CD8-positive, alpha-beta memory T cell (primary cell): ENCODE measurements around the gene SIRPB1. TPM values are rescaled to one million over a fixed set of nuclear protein-coding genes. Genes with fewer than 3 reads are reported as not detected.

ENCODE experiments used
- CTCF ChIA-PET: fragments of 350-600 bp; sonication (Branson Sonifier 250); formaldehyde crosslinking; loops from one replicate; lab custom pipeline; 2021; ENCODE audit warnings: antibody characterized with exemption; lab: Charles Lee
- POLR2A ChIA-PET: fragments of 350-600 bp; sonication (Branson Sonifier 250); formaldehyde crosslinking; loops from one replicate; lab custom pipeline; 2021; ENCODE audit warnings: antibody characterized with exemption; lab: Charles Lee
- DNase-seq, 5 donors: peaks; one replicate each; pipeline versions ENCODE4 v3.0.0 to v3.0.0-alpha.2; 2020 to 2022; ENCODE audit warnings: mixed read lengths in 1 of 5
- H3K27ac ChIP-seq: one replicate; pipeline ENCODE4 v1.7.0; 2013; ENCODE audit warnings: low read depth, mild to moderate bottlenecking, low read length, moderate library complexity
- H3K27me3 ChIP-seq: 2 replicates; pipeline ENCODE4 v1.7.0; 2013; ENCODE audit warnings: low read length, mild to moderate bottlenecking; ENCODE audit not compliant: insufficient read depth, poor library complexity, severe bottlenecking
- H3K36me3 ChIP-seq: 2 replicates; pipeline ENCODE4 v1.7.0; 2013; ENCODE audit warnings: mild to moderate bottlenecking, low read length, moderate library complexity; ENCODE audit not compliant: insufficient read depth
- H3K4me1 ChIP-seq: 2 replicates; pipeline ENCODE4 v1.7.0; 2013; ENCODE audit warnings: mild to moderate bottlenecking, low read length, moderate library complexity; ENCODE audit not compliant: insufficient read depth
- H3K4me3 ChIP-seq: 2 replicates; pipeline ENCODE4 v1.7.0; 2013; ENCODE audit warnings: mild to moderate bottlenecking, low read length
- H3K9me3 ChIP-seq: 2 replicates; pipeline ENCODE4 v1.7.0; 2013; ENCODE audit warnings: mild to moderate bottlenecking, low read length
- H3K27ac Mint-ChIP-seq, 8 donors: one replicate each; pipeline ENCODE4 v1.8.0; 2020 to 2021; ENCODE audit warnings: mixed read lengths in 8 of 8, mild to moderate bottlenecking in 6 of 8, inconsistent platforms in 3 of 8, moderate library complexity in 3 of 8
- H3K27me3 Mint-ChIP-seq, 2 donors: one replicate each; pipeline ENCODE4 v1.8.0; 2020 to 2021; ENCODE audit warnings: mixed read lengths in 2 of 2, mild to moderate bottlenecking in 1 of 2, moderate library complexity in 1 of 2
- H3K36me3 Mint-ChIP-seq, 3 donors: one replicate each; pipeline ENCODE4 v1.8.0; 2020 to 2021; ENCODE audit warnings: mixed read lengths in 3 of 3, inconsistent platforms in 1 of 3, mild to moderate bottlenecking in 1 of 3
- H3K4me1 Mint-ChIP-seq, 3 donors: one replicate each; pipeline ENCODE4 v1.8.0; 2020 to 2021; ENCODE audit warnings: mixed read lengths in 3 of 3, inconsistent platforms in 1 of 3, mild to moderate bottlenecking in 1 of 3
- H3K4me3 Mint-ChIP-seq, 7 donors: one replicate each; pipeline ENCODE4 v1.8.0; 2020 to 2021; ENCODE audit warnings: mixed read lengths in 7 of 7, mild to moderate bottlenecking in 6 of 7, moderate library complexity in 4 of 7, inconsistent platforms in 2 of 7
- H3K9me3 Mint-ChIP-seq, 5 donors: one replicate each; pipeline ENCODE4 v1.8.0; 2020 to 2022; ENCODE audit warnings: mixed read lengths in 5 of 5, mild to moderate bottlenecking in 3 of 5, moderate library complexity in 2 of 5, inconsistent platforms in 1 of 5
- polyA plus RNA-seq: library from polyadenylated mRNA; unstranded; fragments of 300-500 nt; fragmentation: Illumina TruSeq; gene quantifications from one replicate; pipeline ENCODE4 v1.2.3, GENCODE V29; 2021
- total RNA-seq, 2 experiments: library from RNA; stranded (reverse); gene quantifications; one replicate each; pipeline ENCODE4 v1.2.3, GENCODE V29; 2021

Gene SIRPB1
- total and polyA plus RNA-seq, 3 experiments from 2014 or later, result 0.93 to 2.3 (median 1.5) TPM

GRCh38 chr20:1628621-1629020 lies 8.8 kb upstream of the SIRPB1 start:
- no peak overlapping the region for H3K4me3 Mint-ChIP-seq
- peaks cover 8 to 71% (median 29%) of the 10 kb centered on the region in 3 donors for H3K36me3 Mint-ChIP-seq
- Histone ChIP-seq H3K4me1 (peaks cover 38% of the 10 kb centered on the region), H3K9me3 (no peaks in the 10 kb centered on the region), H3K27ac (no peak overlapping the region), H3K27me3 (no peaks in the 10 kb centered on the region), H3K4me3 (no peak overlapping the region), H3K36me3 (no peaks in the 10 kb centered on the region)
- H3K27ac Mint-ChIP-seq, result peak overlapping the region in 6 of 8 donors; percentile 21 to 89 (median 74)
- no peaks in the 10 kb centered on the region for H3K9me3 Mint-ChIP-seq
- no peaks in the 10 kb centered on the region for H3K27me3 Mint-ChIP-seq
- DNase-seq, result no peak
- ChIA-PET CTCF (no interaction called here), POLR2A (no interaction called here)
- peaks cover 39 to 66% (median 64%) of the 10 kb centered on the region in 3 donors for H3K4me1 Mint-ChIP-seq

- no peak overlapping the region for H3K4me3 Mint-ChIP-seq
- Histone ChIP-seq H3K27ac (no peak overlapping the region), H3K9me3 (no peaks in the 10 kb centered on the region), H3K4me3 (no peak overlapping the region), H3K27me3 (no peaks in the 10 kb centered on the region), H3K4me1 (peaks cover 38% of the 10 kb centered on the region), H3K36me3 (no peaks in the 10 kb centered on the region)
- POLR2A ChIA-PET, result no interaction called here
- peaks cover 41 to 66% (median 62%) of the 10 kb centered on the region in 3 donors for H3K4me1 Mint-ChIP-seq
- no peaks in the 10 kb centered on the region for H3K9me3 Mint-ChIP-seq
- peaks cover 7 to 59% (median 26%) of the 10 kb centered on the region in 3 donors for H3K36me3 Mint-ChIP-seq
- no peaks in the 10 kb centered on the region for H3K27me3 Mint-ChIP-seq
- no peak for DNase-seq
- H3K27ac Mint-ChIP-seq, result peak overlapping the region; percentile 16 to 82 (median 54)
- CTCF ChIA-PET, result interaction anchor here (1.3 kb wide), 1 partner anchor 107 kb away, joined by 4 read pairs; no protein-coding TSS in a partner anchor
Observed at GRCh38 chr20:1627200-1627550, 7.4 kb upstream of the SIRPB1 start.

- Mint-ChIP-seq H3K4me3 (no peak overlapping the region), H3K27me3 (no peaks in the 10 kb centered on the region), H3K9me3 (no peaks in the 10 kb centered on the region), H3K36me3 (peaks cover 7 to 53% (median 26%) of the 10 kb centered on the region in 3 donors), H3K27ac (peak overlapping the region in 7 of 8 donors; percentile 46 to 82 (median 59)), H3K4me1 (peaks cover 41 to 65% (median 62%) of the 10 kb centered on the region in 3 donors)
- Histone ChIP-seq H3K27me3 (no peaks in the 10 kb centered on the region), H3K4me1 (peaks cover 37% of the 10 kb centered on the region), H3K36me3 (no peaks in the 10 kb centered on the region), H3K4me3 (no peak overlapping the region), H3K9me3 (no peaks in the 10 kb centered on the region), H3K27ac (no peak overlapping the region)
- POLR2A ChIA-PET, result no interaction called here
- CTCF ChIA-PET, result interaction anchor here (1.3 kb wide), 1 partner anchor 108 kb away, joined by 4 read pairs; no protein-coding TSS in a partner anchor
- DNase-seq, result no peak
Observed at GRCh38 chr20:1626528-1627199, 6.9 kb upstream of the SIRPB1 start.

- Histone ChIP-seq H3K4me3 (no peak overlapping the region), H3K27ac (no peak overlapping the region), H3K36me3 (no peaks in the 10 kb centered on the region), H3K4me1 (peaks cover 44% of the 10 kb centered on the region), H3K9me3 (no peaks in the 10 kb centered on the region), H3K27me3 (no peaks in the 10 kb centered on the region)
- peak overlapping the region; percentile 23 to 78 (median 50) for H3K27ac Mint-ChIP-seq
- H3K4me1 Mint-ChIP-seq, result peaks cover 47 to 70% (median 68%) of the 10 kb centered on the region in 3 donors
- CTCF ChIA-PET, result interaction anchor here (1.0 to 1.1 kb wide), 2 partner anchors 109 to 139 kb away, joined by 3 read pairs; no protein-coding TSS in a partner anchor
- no peaks in the 10 kb centered on the region for H3K9me3 Mint-ChIP-seq
- peaks cover 7 to 41% (median 22%) of the 10 kb centered on the region in 3 donors for H3K36me3 Mint-ChIP-seq
- no peak overlapping the region for H3K4me3 Mint-ChIP-seq
- POLR2A ChIA-PET, result interaction anchor here (1.3 kb wide), 1 partner anchor 36 kb away, joined by 3 read pairs; no protein-coding TSS in a partner anchor
- DNase-seq, result no peak
- no peaks in the 10 kb centered on the region for H3K27me3 Mint-ChIP-seq
Observed at GRCh38 chr20:1625083-1625690, 5.4 kb upstream of the SIRPB1 start.

GRCh38 chr20:1623501-1624205 lies 3.8 kb upstream of the SIRPB1 start:
- Histone ChIP-seq H3K4me3 (no peak overlapping the region), H3K9me3 (no peaks in the 10 kb centered on the region), H3K27ac (no peak overlapping the region), H3K36me3 (no peaks in the 10 kb centered on the region), H3K27me3 (no peaks in the 10 kb centered on the region), H3K4me1 (peaks cover 54% of the 10 kb centered on the region)
- CTCF ChIA-PET, result interaction anchor here (0.7 kb wide), 1 partner anchor 153 kb away, joined by 3 read pairs; no protein-coding TSS in a partner anchor
- POLR2A ChIA-PET, result no interaction called here
- no peak for DNase-seq
- Mint-ChIP-seq H3K27me3 (no peaks in the 10 kb centered on the region), H3K4me1 (peaks cover 60 to 81% (median 77%) of the 10 kb centered on the region in 3 donors), H3K9me3 (no peaks in the 10 kb centered on the region), H3K27ac (peak overlapping the region in 7 of 8 donors; percentile 36 to 81 (median 72)), H3K36me3 (peaks cover 10 to 34% (median 11%) of the 10 kb centered on the region in 3 donors), H3K4me3 (no peak overlapping the region)

- H3K9me3 Mint-ChIP-seq, result no peaks in the 10 kb centered on the region
- peak in 1 of 5 donors; percentile 16 for DNase-seq
- ChIA-PET POLR2A (interaction anchor here (1.0 kb wide), 1 partner anchor 44 kb away, joined by 3 read pairs; no protein-coding TSS in a partner anchor), CTCF (interaction anchor here (1.2 kb wide), 1 partner anchor 112 kb away, joined by 3 read pairs; no protein-coding TSS in a partner anchor)
- no peaks in the 10 kb centered on the region for H3K9me3 ChIP-seq
- H3K4me1 ChIP-seq, result peaks cover 52% of the 10 kb centered on the region
- H3K27me3 Mint-ChIP-seq, result no peaks in the 10 kb centered on the region
- H3K27me3 ChIP-seq, result no peaks in the 10 kb centered on the region
- no peak overlapping the region for H3K4me3 ChIP-seq
- H3K4me1 Mint-ChIP-seq, result peaks cover 60 to 77% (median 69%) of the 10 kb centered on the region in 3 donors
- H3K27ac ChIP-seq, result no peak overlapping the region
- H3K27ac Mint-ChIP-seq, result peak overlapping the region; percentile 2 to 96 (median 84)
- peak overlapping the region in 6 of 7 donors; percentile 4 to 51 (median 35) for H3K4me3 Mint-ChIP-seq
- no peaks in the 10 kb centered on the region for H3K36me3 ChIP-seq
- peaks cover 3 to 27% (median 12%) of the 10 kb centered on the region in 3 donors for H3K36me3 Mint-ChIP-seq
Observed at GRCh38 chr20:1622450-1622849, 2.6 kb upstream of the SIRPB1 start.

GRCh38 chr20:1621316-1621715 lies 1.5 kb upstream of the SIRPB1 start:
- Histone ChIP-seq H3K4me1 (peaks cover 43% of the 10 kb centered on the region), H3K27ac (no peak overlapping the region), H3K36me3 (no peaks in the 10 kb centered on the region), H3K9me3 (no peaks in the 10 kb centered on the region), H3K4me3 (no peak overlapping the region), H3K27me3 (no peaks in the 10 kb centered on the region)
- H3K4me1 Mint-ChIP-seq, result peaks cover 58 to 69% (median 66%) of the 10 kb centered on the region in 3 donors
- H3K9me3 Mint-ChIP-seq, result no peaks in the 10 kb centered on the region
- DNase-seq, result no peak
- CTCF ChIA-PET, result no interaction called here
- H3K36me3 Mint-ChIP-seq, result peaks cover 3 to 24% (median 12%) of the 10 kb centered on the region in 3 donors
- POLR2A ChIA-PET, result no interaction called here
- no peak overlapping the region for H3K4me3 Mint-ChIP-seq
- H3K27ac Mint-ChIP-seq, result peak overlapping the region in 1 of 8 donors; percentile 24
- H3K27me3 Mint-ChIP-seq, result no peaks in the 10 kb centered on the region
